Brain pericyte (primary cell): ENCODE data around the gene MAP7.
"Not testable (repeated sequence)": the region's sequence is repeated elsewhere in the genome, so short reads cannot be mapped to it uniquely, and the experiment has no call there.

ENCODE experiments used
- DNase-seq: peaks from one replicate; pipeline ENCODE4 v3.0.0-alpha.2; 2012; ENCODE audit warnings: low read depth, low spot score

Gene MAP7

GRCh38 chr6:136337606-136338005, 212.6 kb downstream of the MAP7 start:
- no peak for DNase-seq

GRCh38 chr6:136337121-136337520, 213.1 kb downstream of the MAP7 start:
- no peak for DNase-seq

DNA sequence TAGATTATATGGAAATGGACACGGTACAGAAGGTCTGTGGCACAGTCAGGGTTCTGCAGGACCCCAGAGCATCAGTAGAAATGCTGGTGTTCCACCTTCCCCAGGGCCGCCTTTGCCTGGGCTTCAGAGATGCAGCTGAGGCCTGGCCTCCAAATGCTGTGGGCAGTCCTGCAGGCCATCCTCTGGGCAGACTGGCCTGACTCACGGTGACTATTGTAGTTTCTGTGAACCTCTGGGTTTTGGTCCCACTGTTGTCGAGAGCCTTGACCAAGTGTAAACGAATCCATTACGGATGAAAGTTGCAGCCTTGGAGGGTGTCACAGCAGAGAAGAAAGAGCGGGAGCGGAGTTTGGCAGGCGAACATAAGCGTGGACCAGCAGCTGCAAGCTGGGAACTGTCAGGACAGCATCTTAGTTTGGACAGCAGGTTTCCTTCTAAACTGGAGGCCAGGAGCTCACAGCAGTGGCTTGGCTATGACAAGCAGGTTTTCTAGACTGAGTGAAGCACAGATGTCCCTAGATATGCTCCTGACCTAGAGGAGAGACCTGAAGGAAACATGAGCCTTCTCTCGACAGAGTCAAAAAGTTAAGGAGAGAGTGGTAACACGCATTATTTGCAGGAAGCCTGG, 214.4 kb downstream of the MAP7 start:
- no peak for DNase-seq

DNA sequence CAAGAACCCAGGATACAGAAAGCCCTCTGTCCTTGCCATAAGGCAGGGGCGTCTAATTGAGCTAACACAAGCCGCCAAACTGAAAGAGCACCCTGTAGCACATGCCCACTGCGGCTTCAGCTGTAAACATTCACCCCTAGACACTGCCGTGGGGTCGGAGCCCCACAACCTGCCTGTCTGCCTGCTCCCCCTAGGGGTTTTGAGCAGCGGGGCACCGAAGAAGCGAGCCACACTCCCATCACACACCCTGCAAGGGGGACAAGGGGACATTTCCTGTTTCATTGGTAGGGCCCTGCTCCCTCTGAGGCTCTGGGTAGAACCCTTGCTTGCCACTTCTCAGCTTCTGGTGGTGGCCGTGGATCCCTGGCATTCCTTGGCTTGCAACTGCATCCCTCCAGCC, 215.4 kb downstream of the MAP7 start:
- DNase-seq, result no peak

DNA sequence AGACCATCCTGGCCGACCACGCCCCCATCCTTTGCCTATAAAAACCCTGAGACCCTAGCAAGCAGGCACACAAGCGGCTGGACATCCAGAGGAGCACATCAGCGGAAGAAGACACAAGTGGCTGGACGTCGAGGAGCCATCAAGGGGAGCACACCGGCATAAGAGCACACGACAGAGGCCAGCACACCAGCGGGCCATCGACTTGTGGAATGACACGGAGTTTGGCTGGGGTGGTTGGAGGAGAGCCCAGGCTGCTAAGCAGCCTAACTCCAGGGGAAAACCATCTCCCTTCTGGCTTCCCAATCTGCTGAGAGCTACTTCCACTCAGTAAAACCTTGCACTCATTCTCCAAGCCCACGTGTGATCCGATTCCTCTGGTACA, 215.8 kb downstream of the MAP7 start:
- DNase-seq, result no peak

- no peak for DNase-seq
Observed at GRCh38 chr6:136333824-136334464, 216.3 kb downstream of the MAP7 start.

DNA sequence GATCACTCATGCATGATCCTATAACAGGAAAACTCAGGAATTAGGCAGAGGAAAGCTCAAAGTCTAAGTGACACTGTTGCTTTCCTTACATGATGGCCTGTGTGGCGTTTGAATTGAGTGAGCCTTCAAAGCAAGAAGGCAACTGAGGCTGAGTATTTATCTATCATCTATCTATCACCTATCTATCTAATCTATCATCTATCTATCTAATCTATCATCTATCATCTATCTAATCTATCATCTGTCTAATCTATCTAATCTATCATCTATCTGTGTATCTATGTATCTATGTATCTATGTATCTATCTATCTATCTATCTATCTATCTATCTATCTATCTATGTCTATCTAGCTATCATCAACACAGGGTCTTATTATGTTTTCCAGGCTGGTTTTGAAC, 218.8 kb downstream of the MAP7 start:
- DNase-seq, result no peak

GRCh38 chr6:136330634-136331033, 219.6 kb downstream of the MAP7 start:
- DNase-seq, result no peak

- DNase-seq, result no peak
Observed at GRCh38 chr6:136326038-136326553, 224.1 kb downstream of the MAP7 start.

DNA sequence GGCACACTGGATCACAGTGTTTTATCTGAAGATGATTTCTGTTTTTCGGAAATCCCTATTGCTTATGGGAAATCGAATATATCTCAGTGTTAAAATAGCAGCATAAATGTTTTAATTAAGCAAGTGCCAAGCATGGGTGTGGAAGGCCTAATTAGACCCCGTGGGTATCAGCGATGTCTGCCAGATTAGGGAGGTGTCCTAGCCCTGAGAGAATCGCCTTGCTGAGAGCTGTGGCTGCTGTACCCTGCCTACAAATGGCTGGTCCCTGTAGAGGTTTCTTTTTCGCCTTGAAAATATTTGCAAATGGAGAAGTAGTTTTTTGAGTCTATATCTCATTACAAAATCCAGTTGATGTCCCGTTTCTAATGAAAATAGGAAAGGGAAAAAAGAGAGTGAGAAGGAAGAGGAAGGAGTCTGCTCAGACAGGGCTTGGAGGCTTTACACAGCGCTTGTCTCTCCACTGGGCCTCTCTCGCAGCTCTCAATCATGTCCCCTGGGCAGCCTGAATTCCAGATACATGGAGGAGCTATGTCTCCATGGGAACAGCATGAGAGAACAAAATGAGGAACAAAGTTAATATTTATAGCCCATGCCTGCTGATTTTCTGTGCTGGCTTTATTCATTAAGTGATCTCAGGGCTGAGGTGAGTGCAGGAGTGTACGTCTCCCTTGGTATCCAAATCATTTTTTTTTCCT, 225.4 kb downstream of the MAP7 start:
- no peak for DNase-seq

DNA sequence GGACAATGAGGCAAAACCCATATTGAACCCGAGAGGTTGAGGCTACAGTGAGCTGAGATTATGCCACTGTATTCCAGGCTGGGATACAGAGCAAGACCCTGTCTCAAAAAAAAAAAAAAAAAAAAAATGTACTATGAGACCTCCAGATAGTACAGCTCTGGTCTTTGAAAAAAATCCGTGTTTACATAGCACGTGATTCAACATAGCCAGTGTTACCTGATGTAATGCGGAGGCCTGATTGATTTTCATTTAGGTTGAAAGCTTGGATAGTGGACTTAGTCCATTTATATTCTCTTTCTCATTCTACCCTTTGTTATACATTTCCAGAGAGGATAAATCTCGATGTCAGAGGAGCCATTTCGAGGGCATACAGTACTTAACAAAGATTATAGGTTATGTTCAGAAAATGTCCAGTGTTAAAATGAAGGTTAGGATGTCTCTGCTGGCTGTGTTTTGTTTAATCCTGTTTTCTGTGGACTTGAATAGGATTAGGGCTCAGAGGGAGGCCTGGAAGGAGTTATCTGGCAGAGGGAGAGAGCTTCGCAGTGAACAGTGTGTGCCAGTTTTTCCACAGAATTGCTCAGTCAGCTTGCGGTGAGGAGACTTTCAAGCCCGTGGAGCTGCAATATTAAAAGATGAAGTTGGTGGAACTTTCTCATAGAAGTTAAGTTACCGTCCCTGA, 226.7 kb downstream of the MAP7 start:
- DNase-seq, result no peak

DNA sequence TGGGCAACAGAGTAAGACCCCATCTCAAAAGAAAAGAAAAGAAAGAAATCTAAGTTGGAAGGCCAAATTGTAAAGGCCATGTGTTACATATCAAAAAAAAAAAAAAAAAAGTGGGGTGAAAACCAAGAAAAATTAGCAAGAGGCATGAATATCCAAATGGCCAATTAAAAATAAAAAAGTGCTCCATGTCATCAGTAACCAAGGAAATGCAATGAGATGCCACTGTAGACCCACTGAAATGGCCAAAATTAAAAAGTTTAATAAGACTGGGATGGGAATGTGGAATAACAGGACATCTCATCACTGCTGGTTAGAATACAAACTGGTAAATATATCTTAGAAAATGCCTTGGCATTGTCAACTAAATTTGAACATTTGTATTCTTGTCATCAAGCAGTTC, 230.5 kb downstream of the MAP7 start:
- DNase-seq, result no peak

- DNase-seq, result no peak
Observed at GRCh38 chr6:136318676-136319075, 231.5 kb downstream of the MAP7 start.

GRCh38 chr6:136317971-136318370, 232.3 kb downstream of the MAP7 start:
- DNase-seq, result no peak

DNA sequence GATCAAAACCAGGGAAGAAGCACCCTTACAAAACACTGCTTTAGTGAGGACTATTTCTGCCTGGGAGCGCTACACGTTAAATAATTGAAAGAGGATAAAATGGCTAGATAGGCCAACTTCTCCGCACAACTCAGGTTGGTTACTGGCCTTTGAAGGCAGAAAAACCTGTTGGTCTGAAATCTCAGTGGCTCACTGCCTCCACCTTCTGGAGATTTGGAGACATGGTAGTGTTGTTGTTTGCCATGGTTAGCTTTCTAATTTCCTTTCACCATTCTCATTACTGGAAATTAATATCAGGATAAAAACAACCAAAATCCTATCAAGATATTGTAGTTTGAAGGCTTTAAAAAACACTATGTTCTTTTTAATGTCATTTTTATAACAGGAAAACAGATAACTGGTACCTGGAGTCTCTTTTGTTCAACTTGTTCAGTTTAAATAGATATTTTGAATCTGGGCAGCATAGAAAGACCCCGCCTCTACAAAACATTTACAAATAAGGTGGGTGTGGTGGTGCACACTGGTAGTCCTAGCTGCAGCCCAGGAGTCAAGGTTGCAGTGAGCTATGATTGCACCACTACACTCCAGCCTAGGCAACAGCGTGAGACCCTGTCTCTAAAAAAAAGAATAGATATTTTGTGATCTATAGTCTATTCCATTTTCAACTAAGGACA, 233.1 kb downstream of the MAP7 start:
- peak; percentile 8 for DNase-seq

- no peak for DNase-seq
Observed at GRCh38 chr6:136315594-136315993, 234.6 kb downstream of the MAP7 start.

- no peak for DNase-seq
Observed at GRCh38 chr6:136312975-136313374, 237.2 kb downstream of the MAP7 start.

DNA sequence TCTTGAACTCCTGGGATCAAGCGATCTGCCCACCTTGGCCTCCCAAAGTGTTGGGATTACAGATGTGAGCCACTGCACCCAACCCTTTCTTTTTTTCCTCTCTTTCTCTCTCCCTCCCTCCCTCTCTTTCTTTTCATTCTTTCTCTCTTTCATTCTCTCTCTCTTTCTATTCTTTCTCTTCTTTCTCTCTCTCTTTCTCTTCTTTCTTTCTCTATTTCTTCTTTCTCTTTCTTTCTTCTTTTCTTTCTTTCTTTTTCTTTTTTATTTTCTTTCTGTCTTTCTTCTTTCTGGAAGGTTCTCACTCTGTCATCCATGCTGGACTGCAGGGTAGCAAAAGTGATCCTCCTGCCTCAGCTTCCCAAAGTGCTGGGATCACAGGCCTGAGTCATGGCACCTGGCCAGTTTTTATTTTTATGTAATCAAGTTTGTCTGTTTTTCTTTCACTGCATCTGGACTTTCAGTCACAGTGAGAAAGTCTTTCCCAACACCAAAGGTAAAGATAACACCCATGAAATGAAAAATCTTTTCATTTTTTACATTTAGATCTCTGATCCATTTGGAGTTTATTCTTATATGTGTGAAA, 240.4 kb downstream of the MAP7 start:
- no peak for DNase-seq

- DNase-seq, result no peak
Observed at GRCh38 chr6:136309171-136309570, 241.1 kb downstream of the MAP7 start.

- DNase-seq, result not testable (repeated sequence)
Observed at GRCh38 chr6:136308469-136308868, 241.8 kb downstream of the MAP7 start.

DNA sequence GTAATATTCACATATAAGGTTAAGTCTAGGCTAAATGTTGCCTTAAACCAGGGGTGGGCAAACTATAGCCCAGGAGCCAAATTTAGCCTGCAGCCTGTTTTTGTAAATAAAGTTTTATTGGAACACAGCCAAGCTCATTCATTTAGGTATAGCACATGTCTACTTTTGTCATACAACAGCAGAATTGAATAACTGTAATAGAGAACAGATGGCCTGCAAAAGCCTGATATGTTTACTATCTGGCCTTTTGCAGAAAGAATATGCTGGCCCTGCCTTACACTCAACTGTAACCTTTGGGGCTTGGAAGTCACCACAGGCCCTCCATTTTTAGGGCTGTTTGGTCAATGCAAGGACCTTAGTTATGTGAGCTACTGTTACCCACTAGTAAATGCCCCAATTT, 242.9 kb downstream of the MAP7 start:
- no peak for DNase-seq
